GM18498 (cell line): ENCODE measurements around the gene MYRF.
A peak's percentile ranks its signal among the peaks of the same experiment; 100 is the strongest.

Source experiments
- ATAC-seq: cut with Tn5 transposase; IDR thresholded peaks from one replicate; pipeline ENCODE4 v1.9.1; 2021; ENCODE audit warnings: mild to moderate bottlenecking, moderate library complexity; ENCODE audit not compliant: unreplicated experiment

Gene MYRF

GRCh38 chr11:61752117-61752924, at the start of gene MYRF:
Gene MYRF, plus strand, starts transcription at chr11:61752636. Its CDS starts 109 bp downstream, at chr11:61752745.
- peak; percentile 56 for ATAC-seq

GRCh38 chr11:61702701-61703312, 49.6 kb upstream of the MYRF start:
- no peak for ATAC-seq

GRCh38 chr11:61704838-61705237, 47.6 kb upstream of the MYRF start:
- no peak for ATAC-seq

- no peak for ATAC-seq
Observed at GRCh38 chr11:61706452-61707400, 45.7 kb upstream of the MYRF start.

- ATAC-seq: no peak
Observed at GRCh38 chr11:61707574-61707973, 44.9 kb upstream of the MYRF start.

- ATAC-seq: no peak
Observed at GRCh38 chr11:61709110-61709509, 43.3 kb upstream of the MYRF start.

GRCh38 chr11:61709572-61709971, 42.9 kb upstream of the MYRF start:
- no peak for ATAC-seq

- ATAC-seq: no peak
Observed at GRCh38 chr11:61710019-61710418, 42.4 kb upstream of the MYRF start.

GRCh38 chr11:61711037-61711436, 41.4 kb upstream of the MYRF start:
- no peak for ATAC-seq

- ATAC-seq: no peak
Observed at GRCh38 chr11:61711498-61711897, 40.9 kb upstream of the MYRF start.

GRCh38 chr11:61712314-61712713, 40.1 kb upstream of the MYRF start:
- ATAC-seq: no peak

- ATAC-seq: no peak
Observed at GRCh38 chr11:61712846-61713245, 39.6 kb upstream of the MYRF start.

- ATAC-seq: no peak
Observed at GRCh38 chr11:61713464-61713863, 39.0 kb upstream of the MYRF start.

GRCh38 chr11:61713906-61714305, 38.5 kb upstream of the MYRF start:
- ATAC-seq: no peak

- ATAC-seq: no peak
Observed at GRCh38 chr11:61714316-61714715, 38.1 kb upstream of the MYRF start.

GRCh38 chr11:61714916-61715315, 37.5 kb upstream of the MYRF start:
- no peak for ATAC-seq

- ATAC-seq: no peak
Observed at GRCh38 chr11:61715867-61716266, 36.6 kb upstream of the MYRF start.

- no peak for ATAC-seq
Observed at GRCh38 chr11:61716478-61717285, 35.8 kb upstream of the MYRF start.

- ATAC-seq: no peak
Observed at GRCh38 chr11:61717286-61718033, 35.0 kb upstream of the MYRF start.

GRCh38 chr11:61718046-61718531, 34.3 kb upstream of the MYRF start:
- no peak for ATAC-seq
